Measurements from ENCODE around the gene WHRN. TPM values are rescaled to one million over a fixed set of nuclear protein-coding genes. Genes with fewer than 3 reads are reported as not detected.
A peak's percentile ranks its signal among the peaks of the same experiment; 100 is the strongest.

Gene WHRN
- total and polyA plus RNA-seq, 2 experiments from 2014 or later, result 8.3 to 8.9 TPM

GRCh38 chr9:114529285-114529684 is 24.0 kb upstream of the WHRN start:
- Histone ChIP-seq H4K20me1 (replicated peaks; ENCODE audit: insufficient read depth) (no peaks in the 10 kb centered on the region), H3F3A (replicated peaks; ENCODE audit: low read depth) (no peaks in the 10 kb centered on the region), H3K4me3 (no peak overlapping the region), H3K36me3 (ENCODE audit: insufficient read depth) (no peaks in the 10 kb centered on the region), H3K27me3 (ENCODE audit: insufficient read depth) (no peaks in the 10 kb centered on the region), H3K4me1 (ENCODE audit: insufficient read depth) (peaks cover 7% of the 10 kb centered on the region; the same call in 1 of the 2 replicates), H2AFZ (no peak overlapping the region), H3K27ac (ENCODE audit: low read depth) (no peak overlapping the region), H3K9me2 (ENCODE audit: insufficient read depth) (0 out of 2 replicates have a peak, but pooled peaks cover 5% of the 10 kb centered on the region), H3K79me2 (replicated peaks; ENCODE audit: insufficient read depth) (no peaks in the 10 kb centered on the region), H3K4me2 (no peak overlapping the region)
- TF ChIP-seq CTCF (conservative IDR thresholded peaks at IDR 0.05; ENCODE audit: low read depth in 2 of 2), result no peak
- Mint-ChIP-seq H3K4me3 (no peak overlapping the region), H3K4me1 (peaks cover 8% of the 10 kb centered on the region; the same call in 2 of the 3 replicates), H3K9me3 (no peaks in the 10 kb centered on the region), H3K36me3 (ENCODE audit: low read depth) (no peaks in the 10 kb centered on the region), H3K27me3 (ENCODE audit: insufficient read depth, low read depth, poor library complexity) (peaks cover 9% of the 10 kb centered on the region), H3K27ac (peak overlapping the region; percentile 31; the same call in 1 of the 2 replicates)
- no peak for ATAC-seq
- no peak for DNase-seq (ENCODE audit: low spot score)

GRCh38 chr9:114526807-114527206 is 21.5 kb upstream of the WHRN start:
- TF ChIP-seq JUNB (IDR thresholded peaks at IDR 0.05; ENCODE audit: unreplicated experiment) (no peak), ZNF114 (CRISPR knock-in tag; IDR thresholded peaks at IDR 0.05) (no peak)
- H3K9me3 Mint-ChIP-seq, result no peaks in the 10 kb centered on the region
- Histone ChIP-seq H2AFZ (no peak overlapping the region), H3K9me2 (ENCODE audit: insufficient read depth) (0 out of 2 replicates have a peak, but pooled peaks cover 5% of the 10 kb centered on the region), H3K36me3 (ENCODE audit: insufficient read depth) (no peaks in the 10 kb centered on the region), H3F3A (replicated peaks; ENCODE audit: low read depth) (no peaks in the 10 kb centered on the region), H3K4me3 (no peak overlapping the region), H3K27me3 (ENCODE audit: insufficient read depth) (no peaks in the 10 kb centered on the region), H4K20me1 (replicated peaks; ENCODE audit: insufficient read depth) (no peaks in the 10 kb centered on the region), H3K79me2 (replicated peaks; ENCODE audit: insufficient read depth) (no peaks in the 10 kb centered on the region), H3K27ac (ENCODE audit: low read depth) (no peak overlapping the region), H3K4me2 (no peak overlapping the region), H3K4me1 (ENCODE audit: insufficient read depth) (peaks cover under 1% of the 10 kb centered on the region; the same call in 1 of the 2 replicates)
- H3K4me1 Mint-ChIP-seq, result no peaks in the 10 kb centered on the region
- ATAC-seq (no peak), DNase-seq (ENCODE audit: low spot score) (no peak)
- H3K4me3 Mint-ChIP-seq, result no peak overlapping the region
- H3K27ac Mint-ChIP-seq, result no peak overlapping the region
- peaks cover 9% of the 10 kb centered on the region for H3K27me3 Mint-ChIP-seq (ENCODE audit: insufficient read depth, low read depth, poor library complexity)
- H3K36me3 Mint-ChIP-seq (ENCODE audit: low read depth), result no peaks in the 10 kb centered on the region

- H3K4me3 ChIP-seq, result no peak overlapping the region
- no peak overlapping the region for H3K4me2 ChIP-seq
- no peaks in the 10 kb centered on the region for H3K4me1 Mint-ChIP-seq
- no peaks in the 10 kb centered on the region for H3K4me1 ChIP-seq (ENCODE audit: insufficient read depth)
- no peak overlapping the region for H2AFZ ChIP-seq
- H3K4me3 Mint-ChIP-seq, result no peak overlapping the region
- H3F3A ChIP-seq (replicated peaks; ENCODE audit: low read depth), result no peaks in the 10 kb centered on the region
- no peaks in the 10 kb centered on the region for H4K20me1 ChIP-seq (replicated peaks; ENCODE audit: insufficient read depth)
- H3K79me2 ChIP-seq (replicated peaks; ENCODE audit: insufficient read depth), result no peaks in the 10 kb centered on the region
- no peak overlapping the region for H3K27ac Mint-ChIP-seq
- H3K27ac ChIP-seq (ENCODE audit: low read depth), result no peak overlapping the region
- no peaks in the 10 kb centered on the region for H3K36me3 ChIP-seq (ENCODE audit: insufficient read depth)
- no peak for ATAC-seq
- 0 out of 2 replicates have a peak, but pooled peaks cover 5% of the 10 kb centered on the region for H3K9me2 ChIP-seq (ENCODE audit: insufficient read depth)
- DNase-seq (ENCODE audit: low spot score), result no peak
- no peaks in the 10 kb centered on the region for H3K36me3 Mint-ChIP-seq (ENCODE audit: low read depth)
- no peaks in the 10 kb centered on the region for H3K9me3 Mint-ChIP-seq
- H3K27me3 ChIP-seq (ENCODE audit: insufficient read depth), result no peaks in the 10 kb centered on the region
- H3K27me3 Mint-ChIP-seq (ENCODE audit: insufficient read depth, low read depth, poor library complexity), result peaks cover 9% of the 10 kb centered on the region
- TF ChIP-seq JUNB (IDR thresholded peaks at IDR 0.05; ENCODE audit: unreplicated experiment) (no peak), POLR2AphosphoS5 (IDR thresholded peaks at IDR 0.05; ENCODE audit: low read depth) (no peak), EZH2phosphoT487 (IDR thresholded peaks at IDR 0.05; ENCODE audit: unreplicated experiment) (no peak), STAT1 (IDR thresholded peaks at IDR 0.05; ENCODE audit: unreplicated experiment) (no peak), ZNF331 (CRISPR knock-in tag; IDR thresholded peaks at IDR 0.05; ENCODE audit: low read depth) (no peak)
Observed at GRCh38 chr9:114525513-114525912, 20.2 kb upstream of the WHRN start.

Data from GM23338 (cell line).